GM12801 (cell line): ENCODE measurements around the gene CCDC70.

ENCODE experiments used
- CTCF ChIP-seq: IDR thresholded peaks from one replicate; pipeline ENCODE4 v1.5.1; 2011; ENCODE audit warnings: control low read depth; ENCODE audit not compliant: insufficient read length; ENCODE audit errors: extremely low read depth

The CCDC70 gene

GRCh38 chr13:51870616-51871015, 8.8 kb downstream of the CCDC70 start:
- no peak for TF ChIP-seq CTCF

GRCh38 chr13:51873117-51873798, 11.5 kb downstream of the CCDC70 start:
- no peak for TF ChIP-seq CTCF

GRCh38 chr13:51873837-51874236, 12.1 kb downstream of the CCDC70 start:
- TF ChIP-seq CTCF = no peak

- TF ChIP-seq CTCF = no peak
Observed at GRCh38 chr13:51874651-51875050, 12.9 kb downstream of the CCDC70 start.

GRCh38 chr13:51879133-51879532, 17.4 kb downstream of the CCDC70 start:
- no peak for TF ChIP-seq CTCF

GRCh38 chr13:51881296-51881695, 19.5 kb downstream of the CCDC70 start:
- TF ChIP-seq CTCF = no peak

- TF ChIP-seq CTCF = no peak
Observed at GRCh38 chr13:51882570-51883225, 20.9 kb downstream of the CCDC70 start.
